Right forelimb (tissue), 1 donor: ENCODE data around the gene SLC1A2.
"Not testable (repeated sequence)": the region's sequence is repeated elsewhere in the genome, so short reads cannot be mapped to it uniquely, and the experiment has no call there.

Experiments
- DNase-seq: peaks from one replicate; pipeline ENCODE4 v3.0.0-alpha.2; 2018

The SLC1A2 gene

DNA sequence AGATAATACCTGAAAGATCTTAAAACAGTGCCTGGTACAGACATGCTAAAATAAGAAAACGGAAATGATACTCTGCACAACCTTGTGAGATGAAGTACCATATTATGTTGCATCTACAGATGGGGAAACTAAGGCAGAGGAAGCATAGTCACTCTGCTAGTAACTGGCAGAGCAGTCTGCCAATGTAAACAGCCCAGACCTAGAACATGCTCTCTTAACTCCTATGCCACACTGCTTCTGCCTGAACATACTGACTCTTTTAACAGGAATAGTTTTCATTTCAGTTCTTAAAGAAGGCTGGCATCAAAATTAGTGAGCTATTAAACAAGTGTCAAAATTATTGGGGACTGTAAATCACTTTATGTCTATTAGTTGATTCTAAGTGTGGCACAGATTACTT is 180.5 kb downstream of the SLC1A2 start:
- no peak for DNase-seq

DNA sequence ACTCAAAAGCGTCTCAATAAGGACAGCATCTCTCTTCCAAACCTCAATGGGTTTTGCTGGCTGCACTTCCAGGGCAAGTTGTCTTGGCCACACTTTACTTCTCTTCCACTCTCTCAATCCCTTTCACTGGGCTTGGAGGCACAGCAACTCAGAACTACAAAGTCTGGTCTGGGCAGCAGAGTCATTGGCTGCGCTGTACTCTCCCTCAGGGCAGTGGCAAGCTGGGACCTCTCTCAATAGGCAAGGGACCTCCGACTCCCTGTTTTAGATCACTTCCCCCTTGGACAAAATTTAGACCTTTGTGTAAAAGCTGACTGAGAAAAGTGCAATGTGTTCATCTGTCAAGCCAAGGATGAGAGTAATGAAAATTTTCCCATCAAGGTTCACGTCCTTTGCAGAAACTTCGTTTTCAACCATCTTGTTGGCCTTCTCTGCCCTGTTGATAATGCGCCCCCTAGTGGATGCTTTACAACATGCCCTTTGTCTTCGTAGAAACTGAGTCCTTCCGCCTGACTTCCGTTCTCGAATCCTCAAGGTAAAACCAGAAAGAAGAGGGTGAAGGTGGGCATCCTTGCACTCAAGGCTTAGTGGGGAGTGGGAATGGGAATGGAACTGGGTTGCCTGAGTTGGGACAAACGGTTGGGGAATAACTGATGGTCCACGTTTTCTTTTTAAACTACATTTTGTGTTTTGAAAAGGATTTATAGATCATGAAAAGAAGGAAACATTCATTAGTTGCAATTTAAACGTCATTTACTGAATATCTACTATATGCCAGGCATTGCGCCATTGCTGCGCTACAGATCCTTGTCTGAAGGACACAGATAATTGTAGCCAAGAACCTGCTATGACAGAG is 181.3 kb downstream of the SLC1A2 start:
- no peak for DNase-seq

DNA sequence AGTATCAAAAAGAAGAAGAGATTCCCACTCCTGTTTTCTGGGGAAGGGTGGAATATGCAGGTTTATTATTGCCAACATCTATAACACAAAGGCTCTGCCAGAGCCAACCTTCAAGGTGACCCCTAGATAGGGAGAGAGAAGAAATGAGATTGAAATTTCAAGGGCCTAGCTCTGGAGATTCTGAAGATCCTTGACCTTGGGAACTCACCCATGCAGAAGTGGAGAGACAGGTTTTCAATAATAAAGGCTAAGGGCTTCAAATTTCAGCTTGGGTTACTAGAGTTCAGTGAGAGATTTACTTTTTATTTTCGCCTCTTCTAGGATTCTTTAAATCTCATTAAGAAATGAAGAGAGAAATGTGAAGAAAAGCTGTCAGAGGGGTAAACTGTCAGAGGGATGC is 182.0 kb downstream of the SLC1A2 start:
- no peak for DNase-seq

DNA sequence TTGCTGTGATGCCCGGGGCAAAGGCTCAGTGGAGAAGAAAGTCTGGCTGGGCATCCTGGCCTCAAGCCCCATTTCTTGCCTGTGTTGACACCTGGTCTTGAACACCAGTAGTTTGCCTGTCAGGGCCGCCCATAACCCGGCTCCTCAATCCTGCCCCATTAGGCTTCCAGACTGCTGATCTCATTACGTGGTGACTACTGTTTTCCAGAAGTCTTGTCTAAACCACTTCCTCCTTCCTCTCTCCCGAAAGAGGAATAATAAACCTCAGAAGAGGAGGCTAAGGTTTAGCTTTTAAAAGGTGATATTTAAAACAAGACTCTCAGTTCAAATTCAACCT is 182.7 kb downstream of the SLC1A2 start:
- DNase-seq = no peak

DNA sequence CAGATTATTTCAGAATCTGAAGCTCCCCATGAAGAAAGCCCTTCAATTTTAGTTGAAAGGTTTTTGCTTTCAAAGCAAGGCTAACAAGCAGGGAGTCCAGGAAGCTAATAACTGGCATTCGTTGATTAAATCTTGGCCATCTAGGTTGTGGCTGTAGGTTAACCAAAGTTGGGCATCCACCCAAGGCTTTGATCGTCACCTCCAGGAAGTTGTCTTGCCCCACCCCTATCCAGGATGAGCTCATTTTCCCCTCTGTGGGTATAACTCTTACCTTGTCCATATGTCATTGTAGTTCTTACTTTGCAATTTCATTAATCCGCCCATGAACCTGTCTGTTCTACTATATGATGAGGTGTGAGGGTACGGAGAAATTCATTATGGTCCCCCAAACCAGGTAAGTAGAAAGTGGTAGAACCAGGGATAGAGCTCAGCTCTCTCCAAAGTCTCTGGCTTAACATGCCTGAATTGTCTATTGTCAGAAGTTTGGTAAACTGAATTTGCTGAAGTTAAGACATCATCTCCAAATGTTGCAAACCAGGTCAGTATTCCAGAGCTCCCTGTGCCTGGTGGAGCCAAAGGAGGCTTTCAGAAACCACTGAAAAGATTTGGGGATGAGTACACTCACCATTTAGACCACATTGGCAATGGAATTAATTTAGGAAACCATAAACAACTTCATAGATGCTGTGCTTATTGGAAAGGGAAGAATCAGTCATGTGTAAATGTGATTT is 183.3 kb downstream of the SLC1A2 start:
- DNase-seq = no peak

DNA sequence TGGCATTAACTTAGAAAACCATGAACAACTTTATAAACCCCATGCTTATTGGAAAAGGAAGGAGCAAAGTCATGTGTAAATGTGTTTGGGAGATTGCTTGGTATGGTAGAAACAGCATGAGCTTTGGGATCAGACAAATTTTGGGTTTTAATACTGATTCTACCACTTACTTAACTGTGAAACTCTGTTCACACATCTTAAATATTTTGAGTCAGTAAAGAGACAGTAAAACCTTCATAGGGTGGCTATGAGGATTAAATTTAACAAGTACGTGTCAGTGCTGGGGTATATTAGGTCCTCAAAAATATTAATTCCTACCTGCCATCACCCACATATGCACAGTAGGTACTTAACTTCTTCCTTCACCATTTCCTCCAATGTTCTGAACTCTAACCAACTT is 183.9 kb downstream of the SLC1A2 start:
- DNase-seq = no peak

DNA sequence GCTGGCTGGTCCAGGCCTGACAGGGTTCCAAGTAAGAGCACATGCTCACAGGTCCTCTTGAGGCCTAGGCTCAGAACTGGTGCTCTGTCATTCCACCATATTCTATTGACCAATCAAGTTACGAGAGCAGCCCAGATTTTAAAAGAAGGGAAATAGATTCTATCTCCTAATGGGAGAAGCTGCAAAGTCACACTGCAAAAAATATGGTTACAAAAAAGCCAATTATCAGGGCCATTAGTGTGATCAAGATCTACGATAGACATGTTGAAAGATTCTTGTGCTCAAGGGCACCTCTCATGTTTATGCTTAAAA is 184.2 kb downstream of the SLC1A2 start:
- no peak for DNase-seq

DNA sequence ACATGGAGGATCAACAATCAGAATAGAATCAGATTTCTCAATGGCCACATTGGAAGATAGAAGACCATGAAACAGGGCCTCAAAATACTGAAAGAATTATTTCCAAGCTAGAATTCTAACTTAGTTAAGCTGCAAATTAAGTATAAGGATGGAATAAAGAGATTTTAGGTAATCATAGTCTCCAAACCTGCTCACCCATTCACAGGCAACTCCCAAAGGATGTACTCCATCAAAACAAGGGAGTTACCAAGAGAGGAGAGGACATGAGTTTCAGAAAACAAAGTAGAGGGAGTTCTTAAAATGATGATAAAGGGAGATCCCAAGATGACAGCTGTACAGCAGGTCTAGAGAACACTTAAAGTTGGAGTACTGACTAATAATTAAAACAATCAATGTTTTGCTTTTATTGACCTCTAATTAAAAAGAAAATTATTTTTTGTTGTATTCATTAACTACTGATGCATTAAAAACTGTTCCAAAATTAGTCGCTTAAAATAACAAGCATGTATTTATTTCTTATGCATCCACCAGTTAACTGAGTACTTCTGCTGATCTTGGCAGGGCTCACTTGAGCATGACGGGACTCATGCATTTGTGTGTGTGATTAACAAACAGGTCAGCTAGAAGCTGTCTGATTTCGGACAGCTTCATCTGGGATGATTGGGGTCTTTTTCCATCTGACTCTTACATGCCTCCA is 184.8 kb downstream of the SLC1A2 start:
- DNase-seq = no peak

DNA sequence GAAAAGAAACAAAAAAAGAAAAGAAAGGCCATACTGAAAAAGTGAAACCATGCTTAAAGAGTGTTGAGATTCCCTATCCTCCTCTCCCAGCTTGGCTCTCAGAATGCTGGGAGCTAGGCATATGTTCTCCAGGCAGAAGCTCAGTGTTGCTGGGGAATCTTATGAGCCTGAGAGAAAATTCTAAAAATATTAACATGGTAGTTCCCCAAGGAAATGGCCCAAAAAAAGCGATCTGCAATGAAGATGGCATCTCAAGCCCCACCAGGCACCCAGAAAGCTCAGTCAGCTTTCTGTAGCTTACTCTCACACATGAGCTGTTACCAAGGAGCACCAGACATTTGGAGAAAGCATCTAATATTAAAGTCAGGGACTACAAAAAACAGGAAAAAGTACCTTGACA is 185.8 kb downstream of the SLC1A2 start:
- DNase-seq = no peak

DNA sequence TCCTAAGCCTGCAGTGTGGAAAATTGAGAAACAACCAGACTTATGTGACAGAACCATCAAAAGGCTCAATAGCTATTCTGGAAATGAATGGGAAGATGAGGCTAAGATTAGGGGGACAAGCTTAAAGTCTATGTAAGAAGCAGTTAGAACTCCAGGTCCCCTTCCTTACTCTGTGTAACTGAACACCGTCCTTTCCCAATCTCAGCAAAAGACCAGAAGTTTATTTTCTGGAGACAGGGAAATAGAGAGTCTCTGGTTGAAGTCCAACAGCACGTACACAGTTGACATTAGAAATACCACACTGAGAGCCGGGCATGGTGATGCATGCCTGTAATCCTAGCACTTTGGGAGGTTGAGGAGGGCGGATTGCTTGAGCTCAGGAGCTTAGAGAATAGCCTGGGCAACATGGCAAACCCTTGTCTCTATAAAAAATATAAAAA is 186.4 kb downstream of the SLC1A2 start:
- DNase-seq = no peak

DNA sequence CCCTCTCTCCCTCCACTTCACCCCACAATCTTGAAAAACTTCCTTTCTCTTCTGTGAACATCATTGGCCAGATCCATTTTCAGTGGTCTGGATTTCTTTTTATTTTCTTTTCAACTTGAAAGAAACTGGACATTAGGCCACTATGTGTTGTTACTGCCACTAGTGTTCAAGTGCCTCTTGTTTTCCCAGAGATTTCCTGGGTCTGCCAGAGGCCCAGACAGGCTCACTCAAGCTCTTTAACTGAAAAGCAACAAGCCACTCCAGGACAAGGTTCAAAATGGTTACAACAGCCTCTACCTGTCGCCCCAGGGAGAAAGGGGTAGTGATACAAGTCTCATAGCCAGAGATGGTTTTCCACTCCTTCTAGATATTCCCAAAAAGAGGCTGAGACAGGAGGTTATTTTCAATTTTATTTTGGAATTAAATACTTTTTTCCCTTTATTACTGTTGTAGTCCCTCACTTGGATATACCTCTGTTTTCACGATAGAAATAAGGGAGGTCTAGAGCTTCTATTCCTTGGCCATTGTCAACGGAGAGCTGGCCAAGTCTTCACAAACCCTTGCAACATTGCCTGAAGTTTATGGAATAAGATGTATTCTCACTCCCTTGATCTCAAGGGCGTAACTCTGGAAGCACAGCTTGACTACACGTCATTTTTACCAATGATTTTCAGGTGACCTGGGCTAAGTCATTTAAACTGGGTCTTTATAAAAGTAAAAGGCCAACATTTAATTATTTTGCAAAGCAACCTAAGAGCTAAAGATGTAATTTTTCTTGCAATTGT is 188.1 kb downstream of the SLC1A2 start:
- no peak for DNase-seq

DNA sequence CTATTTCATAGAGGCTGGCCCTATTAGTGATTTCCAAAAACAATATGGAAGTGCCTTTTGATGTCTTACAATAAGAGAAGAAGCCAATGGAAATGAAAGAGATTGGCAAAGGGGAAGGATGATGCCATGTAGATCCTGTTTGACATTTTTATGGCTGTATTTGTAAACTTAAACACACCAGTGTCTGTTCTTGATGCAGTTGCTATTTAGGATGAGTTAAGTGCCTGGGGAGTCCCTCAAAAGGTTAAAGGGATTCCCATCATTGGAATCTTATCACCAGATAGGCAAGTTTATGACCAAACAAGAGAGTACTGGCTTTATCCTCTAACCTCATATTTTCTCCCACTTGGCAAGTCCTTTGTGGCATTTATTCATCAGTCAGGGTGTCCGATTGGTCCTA is 189.0 kb downstream of the SLC1A2 start:
- no peak for DNase-seq

DNA sequence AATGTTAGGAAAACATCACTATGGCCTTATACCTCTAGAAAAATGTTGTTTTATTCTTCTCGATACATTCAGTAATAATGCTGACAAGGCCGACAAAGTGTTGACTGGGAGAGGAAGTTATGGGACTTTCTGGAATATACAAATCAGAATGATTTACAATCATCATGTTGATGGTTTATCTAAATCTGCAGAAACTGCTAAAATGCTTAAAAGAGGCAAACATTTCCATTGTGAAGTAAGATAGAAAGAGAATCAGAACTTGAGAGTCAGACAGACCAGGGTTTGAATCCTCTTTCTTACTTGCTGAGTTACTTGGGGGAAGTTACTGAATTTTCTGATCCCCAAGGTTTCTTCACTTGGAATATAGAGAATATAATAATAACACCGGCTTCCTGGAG is 191.0 kb downstream of the SLC1A2 start:
- no peak for DNase-seq

DNA sequence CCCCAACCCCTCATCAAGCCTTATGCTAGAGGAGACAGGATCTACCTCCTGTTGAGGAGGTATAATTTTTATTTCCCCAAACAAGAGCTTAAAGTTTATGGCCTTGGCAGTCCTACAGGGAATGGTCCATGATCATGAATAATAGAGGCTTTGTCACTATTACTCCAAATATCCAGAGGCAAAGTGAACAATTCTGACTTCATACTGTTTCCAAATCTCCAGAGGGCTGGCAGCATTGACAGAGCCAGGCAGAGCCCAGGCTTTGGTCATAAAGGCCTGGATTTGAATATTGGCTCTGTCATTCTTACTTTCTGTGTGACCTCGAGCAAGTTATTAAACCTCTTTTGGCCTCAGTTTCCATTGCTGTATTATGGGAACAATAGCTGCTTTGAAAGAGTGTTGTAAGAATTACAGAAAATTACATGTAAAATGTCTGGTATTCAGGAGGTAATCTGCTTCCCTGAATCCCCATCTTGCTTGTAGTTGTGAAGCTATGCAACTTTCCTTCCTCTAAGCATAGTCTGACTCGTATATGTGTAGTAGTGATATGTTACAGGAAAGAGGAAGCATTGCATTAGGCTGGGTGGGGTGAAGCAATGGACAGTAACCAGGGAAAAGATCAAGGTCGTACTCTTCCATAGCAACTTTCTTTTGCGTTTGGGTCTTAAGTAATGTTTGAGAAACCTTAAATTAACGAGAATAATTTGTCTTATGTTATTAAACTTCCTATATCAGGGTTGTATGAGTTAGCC is 191.6 kb downstream of the SLC1A2 start:
- DNase-seq = no peak

DNA sequence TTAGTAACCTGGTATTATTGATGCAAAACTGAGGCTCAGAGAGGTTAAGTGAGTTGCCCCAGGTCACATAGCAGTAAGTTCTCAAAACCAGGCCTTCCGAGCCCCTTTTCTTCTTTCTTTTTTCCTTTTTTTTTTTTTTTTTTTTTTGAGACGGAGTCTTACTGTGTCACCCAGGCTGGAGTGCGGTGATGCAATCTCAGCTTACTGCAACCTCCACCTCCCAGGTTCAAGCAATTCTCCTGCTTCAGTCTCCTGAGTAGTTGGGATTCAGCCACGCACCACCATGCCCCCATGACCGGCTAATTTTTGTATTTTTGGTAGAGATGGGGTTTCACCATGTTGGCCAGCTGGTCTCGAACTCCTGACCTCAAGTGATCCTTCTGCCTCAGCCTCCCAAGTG is 192.6 kb downstream of the SLC1A2 start:
- DNase-seq = not testable (repeated sequence)

DNA sequence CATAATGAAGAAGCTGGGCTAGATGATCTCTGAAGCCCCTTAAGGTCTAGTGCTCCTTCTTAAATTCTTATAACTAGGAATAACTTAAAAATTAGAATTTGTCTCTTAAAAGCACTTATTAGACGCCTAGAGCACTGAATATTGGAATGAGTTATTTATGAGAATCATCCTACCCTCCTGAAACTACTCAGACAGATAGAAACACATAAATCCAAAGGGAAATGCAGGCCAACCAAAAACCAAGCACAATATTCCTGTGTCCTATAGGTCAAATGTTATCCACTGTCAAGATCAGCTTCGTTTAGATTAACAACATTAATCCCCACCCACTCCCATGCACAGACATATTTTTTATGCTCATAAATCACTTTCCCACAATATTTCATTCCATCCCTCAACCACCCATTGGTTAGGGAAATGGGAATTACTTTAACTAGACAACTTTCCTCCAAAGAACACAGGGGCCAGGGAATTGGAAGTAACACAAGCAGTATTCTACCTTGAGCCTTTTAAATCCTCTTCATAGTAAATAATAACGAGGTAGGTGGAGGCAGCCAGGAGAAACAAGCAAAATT is 193.3 kb downstream of the SLC1A2 start:
- DNase-seq = no peak

DNA sequence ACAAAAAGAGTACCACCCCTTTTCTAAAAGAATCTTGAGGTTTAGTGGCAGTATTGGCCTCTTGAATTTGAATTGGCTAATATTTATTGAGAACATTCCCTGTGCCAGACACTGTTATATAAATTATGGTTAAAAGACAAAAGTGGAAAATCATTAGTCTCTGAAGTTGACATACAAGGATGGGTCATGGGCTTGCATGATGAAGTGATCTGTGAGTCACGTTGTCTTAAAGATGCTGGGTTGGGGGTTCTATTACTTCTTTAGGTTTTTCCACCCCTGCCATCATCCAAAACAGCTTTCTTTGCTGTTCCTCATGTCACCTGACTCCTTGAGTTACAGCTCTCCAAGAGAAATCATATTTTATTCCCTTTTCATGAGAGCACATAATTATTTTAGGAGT is 195.4 kb downstream of the SLC1A2 start:
- no peak for DNase-seq

DNA sequence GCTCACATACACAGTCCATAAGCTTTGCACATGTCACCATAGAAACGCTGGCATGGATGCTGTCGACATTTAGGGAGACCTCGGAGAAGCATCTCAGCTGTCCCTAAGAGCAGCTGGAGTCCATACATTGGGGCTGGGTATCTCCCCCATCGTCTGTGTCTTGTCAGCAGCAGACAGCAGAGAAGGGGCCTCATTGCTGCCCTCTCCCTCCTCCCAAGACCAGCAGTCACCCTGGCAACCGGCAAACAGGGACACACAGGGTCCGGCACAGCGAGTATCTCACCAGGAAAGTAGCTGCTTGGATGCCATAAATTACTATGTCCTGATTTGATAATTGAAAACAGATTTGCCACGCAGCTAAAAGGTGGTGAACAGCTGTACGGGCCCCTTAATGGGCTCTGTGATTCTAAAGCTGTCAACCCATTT is 196.0 kb downstream of the SLC1A2 start:
- DNase-seq = peak; percentile 81

DNA sequence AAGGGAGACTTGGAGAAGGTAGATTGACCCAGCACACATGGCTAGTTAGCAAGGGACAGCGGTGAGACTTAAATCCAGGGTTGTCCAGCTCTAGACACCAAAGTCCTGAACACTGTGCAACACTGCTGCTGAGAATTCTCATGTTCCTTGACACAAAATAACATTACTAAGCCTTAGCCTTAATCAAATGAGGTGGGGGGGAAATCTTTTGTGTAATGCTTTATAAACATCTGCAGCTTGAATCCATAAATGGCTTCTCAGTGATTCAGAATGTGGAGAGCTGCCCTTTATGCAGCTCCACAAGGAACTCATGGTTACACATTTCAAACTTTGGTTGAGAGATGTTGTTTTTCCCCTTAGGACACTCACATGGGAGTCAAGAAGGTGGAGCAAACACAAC is 200.4 kb downstream of the SLC1A2 start:
- DNase-seq = no peak

DNA sequence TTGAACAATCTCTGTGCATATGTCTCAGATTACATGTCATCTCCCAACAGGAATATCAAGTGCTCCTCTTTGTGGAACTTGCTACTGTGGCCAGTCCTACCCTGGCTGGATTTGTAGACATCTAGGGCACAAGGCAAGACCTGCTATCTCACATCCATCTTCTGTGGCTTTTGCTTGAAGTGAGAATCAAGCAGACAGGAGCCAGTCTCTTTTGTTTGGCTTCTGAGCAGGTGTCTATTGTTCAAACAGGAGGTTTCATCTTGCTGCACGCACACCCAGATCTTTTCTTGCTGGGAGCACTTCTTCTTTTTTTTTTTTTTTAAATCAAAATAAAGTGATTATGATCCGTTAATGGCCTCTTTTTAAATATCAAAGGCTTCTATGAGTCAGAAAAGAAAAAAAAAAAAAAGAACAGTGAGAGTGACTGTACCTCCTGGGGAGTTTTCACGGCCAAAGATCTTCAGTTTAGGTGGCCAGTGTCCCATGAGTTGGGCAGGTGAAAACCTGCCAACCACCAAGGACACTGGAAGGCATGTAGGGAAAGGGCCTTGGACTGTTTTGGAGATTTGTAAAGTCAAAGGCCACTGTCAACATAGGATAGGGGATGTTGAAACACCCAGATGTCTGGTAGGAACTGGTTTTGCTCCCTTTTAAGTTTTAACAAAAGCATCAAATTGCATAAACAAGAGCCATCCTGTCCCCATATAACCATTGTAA is 202.2 kb downstream of the SLC1A2 start:
- DNase-seq = no peak

DNA sequence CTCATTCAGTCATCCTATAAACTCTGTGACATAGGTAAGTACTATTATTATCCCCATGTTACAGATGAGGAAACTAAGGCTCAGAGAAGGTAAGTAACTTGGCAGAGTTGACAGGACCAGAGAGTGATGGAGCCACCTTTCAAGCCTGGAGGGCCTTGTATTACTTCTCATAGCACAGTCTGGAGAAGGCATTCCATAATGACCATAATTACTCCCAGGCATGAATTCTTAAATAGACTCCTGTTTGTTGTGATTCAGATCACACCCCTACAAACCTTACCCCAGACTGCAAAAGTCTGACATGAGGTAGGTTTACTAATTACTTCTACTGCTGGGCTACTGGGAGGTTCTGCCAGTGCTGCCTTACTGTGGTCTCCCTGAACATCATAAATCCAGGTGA is 203.4 kb downstream of the SLC1A2 start:
- DNase-seq = no peak
